ENCODE results near the gene UNK.

- TF ChIP-seq RARB (CRISPR knock-in tag; IDR thresholded peaks at IDR 0.05) (no peak), TOX (CRISPR knock-in tag; IDR thresholded peaks at IDR 0.05; ENCODE audit: borderline replicate concordance) (no peak), POU6F1 (CRISPR knock-in tag; IDR thresholded peaks at IDR 0.05; ENCODE audit: borderline replicate concordance, low read depth) (no peak), TSHZ2 (CRISPR knock-in tag; IDR thresholded peaks at IDR 0.05) (no peak), PPARA (CRISPR knock-in tag; IDR thresholded peaks at IDR 0.05; ENCODE audit: borderline replicate concordance) (no peak)
Observed at GRCh38 chr17:75848523-75849278, 64.1 kb downstream of the UNK start.

Data from SK-N-SH treated with all-trans-retinoic acid at 6 μM for 48 hours (cell line).